CD4-positive, alpha-beta T cell (primary cell): ENCODE results near the gene COX6A1. TPM values are rescaled to one million over a fixed set of nuclear protein-coding genes. Genes with fewer than 3 reads are reported as not detected.

Source experiments
- ATAC-seq: fragments of 200-7000 bp; cut with Tn5 transposase; one replicate; pipeline ENCODE4 v1.10.0; 2022; ENCODE audit warnings: mild to moderate bottlenecking; ENCODE audit not compliant: poor library complexity
- CTCF ChIA-PET: fragments of 350-600 bp; sonication (Branson Sonifier 250); formaldehyde crosslinking; loops from one replicate; lab custom pipeline; 2021; ENCODE audit warnings: antibody characterized with exemption, inconsistent platforms; lab: Charles Lee
- POLR2A ChIA-PET: fragments of 350-600 bp; sonication (Branson Sonifier 250); formaldehyde crosslinking; loops from one replicate; lab custom pipeline; 2021; ENCODE audit warnings: antibody characterized with exemption, inconsistent platforms; lab: Charles Lee
- DNase-seq, 14 experiments: peaks; one replicate each; pipeline ENCODE4 v3.0.0-alpha.2; 2013 to 2020; ENCODE audit warnings: mixed read lengths in 2 of 14
- H3K27ac ChIP-seq, 2 donors: one replicate each; pipeline versions ENCODE4 v1.5.1 to v1.7.0; 2013; ENCODE audit warnings: low read length in 2 of 2, low read depth in 1 of 2, mild to moderate bottlenecking in 1 of 2
- H3K27me3 ChIP-seq, 2 experiments: 1 replicate in 1 of 2; 2 replicates in 1 of 2; pipeline versions ENCODE4 v1.6.1 to v1.7.0; 2013; ENCODE audit warnings: low read length in 2 of 2, control low read depth in 1 of 2, mild to moderate bottlenecking in 1 of 2, moderate library complexity in 1 of 2; ENCODE audit not compliant: insufficient read depth in 2 of 2, control insufficient read depth in 1 of 2
- H3K36me3 ChIP-seq: one replicate; pipeline ENCODE4 v1.6.1; 2013; ENCODE audit warnings: low read length, control low read depth; ENCODE audit not compliant: insufficient read depth
- H3K4me1 ChIP-seq: one replicate; pipeline ENCODE4 v1.6.1; 2013; ENCODE audit warnings: low read length, control low read depth; ENCODE audit not compliant: insufficient read depth
- H3K4me3 ChIP-seq: one replicate; pipeline ENCODE4 v1.5.1; 2013; ENCODE audit warnings: mild to moderate bottlenecking, low read length, moderate library complexity
- H3K9me3 ChIP-seq, 2 experiments: 1 replicate in 1 of 2; 2 replicates in 1 of 2; pipeline versions ENCODE4 v1.6.1 to v1.7.0; 2013; ENCODE audit warnings: low read length in 2 of 2, mild to moderate bottlenecking in 2 of 2, control low read depth in 1 of 2, moderate library complexity in 1 of 2; ENCODE audit not compliant: control insufficient read depth in 1 of 2, insufficient read depth in 1 of 2
- H3K27ac Mint-ChIP-seq: one replicate; pipeline ENCODE4 v1.8.0; 2020; ENCODE audit warnings: mixed read lengths
- H3K27me3 Mint-ChIP-seq: one replicate; pipeline ENCODE4 v1.8.0; 2021; ENCODE audit warnings: mixed read lengths
- H3K36me3 Mint-ChIP-seq: one replicate; pipeline ENCODE4 v1.8.0; 2021; ENCODE audit warnings: low read depth, mixed read lengths
- H3K4me1 Mint-ChIP-seq: one replicate; pipeline ENCODE4 v1.8.0; 2021; ENCODE audit warnings: low read depth, mixed read lengths
- H3K4me3 Mint-ChIP-seq: one replicate; pipeline ENCODE4 v1.8.0; 2020; ENCODE audit warnings: mild to moderate bottlenecking, mixed read lengths
- H3K9me3 Mint-ChIP-seq: one replicate; pipeline ENCODE4 v1.8.0; 2020; ENCODE audit warnings: mixed read lengths
- CTCF ChIP-seq: fragments of 200-600 bp; IDR thresholded peaks from one replicate; pipeline ENCODE4 v1.8.0; 2022; ENCODE audit warnings: antibody characterized with exemption, mild to moderate bottlenecking
- intact Hi-C, 2 experiments: fragments of 100-400 bp; cut with DNase I in 1 of 2; cut with micrococcal nuclease in 1 of 2; formaldehyde crosslinking; loops; one replicate each; pipeline versions ENCODE4 v1.15.1 to v1.9.0; 2023 to 2025; cut with DNase I, micrococcal nuclease
- total RNA-seq, 174 experiments: library from RNA in 2 of 174; stranded (reverse) in 2 of 174; gene quantifications; one replicate each; pipeline ENCODE4 v1.2.3 and lab custom pipeline; 2021 to 2026

COX6A1 gene
- total RNA-seq, 2 experiments from 2014 or later, result 112 to 116 TPM

GRCh38 chr12:120465756-120466155, 27.8 kb downstream of the COX6A1 start:
- H3K9me3 Mint-ChIP-seq, result no peaks in the 10 kb centered on the region
- peak overlapping the region; percentile 76 for H3K4me3 Mint-ChIP-seq
- Histone ChIP-seq H3K27me3 (no peaks in the 10 kb centered on the region), H3K4me1 (peaks cover 37% of the 10 kb centered on the region), H3K36me3 (peaks cover 63% of the 10 kb centered on the region), H3K9me3 (no peaks in the 10 kb centered on the region), H3K4me3 (no peak overlapping the region), H3K27ac (no peak overlapping the region)
- intact Hi-C loops, result loop anchor here (1.0 to 10.0 kb wide), 4 partner anchors 109 to 271 kb away; partner anchors contain the start of genes GCN1 (in 1 of the 2) and UNC119B (in 1 of the 2)
- peaks cover 42% of the 10 kb centered on the region for H3K4me1 Mint-ChIP-seq
- peak overlapping the region; percentile 33 for H3K27ac Mint-ChIP-seq
- no peak for TF ChIP-seq CTCF
- DNase-seq (no peak), ATAC-seq (no peak)
- no peaks in the 10 kb centered on the region for H3K27me3 Mint-ChIP-seq
- CTCF ChIA-PET, result interaction anchor here (1.3 to 2.5 kb wide), 2 partner anchors 25 to 36 kb away, joined by 5 to 15 read pairs; no protein-coding TSS in a partner anchor
- POLR2A ChIA-PET, result interaction anchor here (1.1 kb wide), 1 partner anchor 21 kb away, joined by 3 read pairs; no protein-coding TSS in a partner anchor
- peaks cover 76% of the 10 kb centered on the region for H3K36me3 Mint-ChIP-seq

- Histone ChIP-seq H3K9me3 (no peaks in the 10 kb centered on the region), H3K4me3 (no peak overlapping the region), H3K27ac (no peak overlapping the region), H3K36me3 (peaks cover 54% of the 10 kb centered on the region), H3K27me3 (no peaks in the 10 kb centered on the region), H3K4me1 (peaks cover 39% of the 10 kb centered on the region)
- ChIA-PET CTCF (interaction anchor here (0.6 to 2.5 kb wide), 13 partner anchors 9 to 164 kb away, joined by 3 to 15 read pairs (median 3); partner anchors contain the start of genes DYNLL1, GATC, SIRT4 and TRIAP1), POLR2A (interaction anchor here (0.9 to 4.3 kb wide), 4 partner anchors 13 to 69 kb away, joined by 3 to 27 read pairs (median 4); partner anchors contain the start of gene DYNLL1)
- H3K27ac Mint-ChIP-seq, result peak overlapping the region; percentile 33
- intact Hi-C loops, result loop anchor here (1.0 to 10.0 kb wide), 4 partner anchors 110 to 272 kb away; partner anchors contain the start of genes GCN1 (in 1 of the 2) and UNC119B (in 1 of the 2)
- H3K9me3 Mint-ChIP-seq, result no peaks in the 10 kb centered on the region
- peak; percentile 57 for TF ChIP-seq CTCF
- H3K27me3 Mint-ChIP-seq, result no peaks in the 10 kb centered on the region
- peak in 12 of 14 experiments; percentile 15 to 75 (median 44) for DNase-seq
- H3K4me3 Mint-ChIP-seq, result peak overlapping the region; percentile 60
- peaks cover 42% of the 10 kb centered on the region for H3K4me1 Mint-ChIP-seq
- peaks cover 68% of the 10 kb centered on the region for H3K36me3 Mint-ChIP-seq
- ATAC-seq, result no peak
These were observed 28.8 kb downstream of the COX6A1 start for GRCh38 chr12:120466560-120467315.

GRCh38 chr12:120467439-120467838, 29.5 kb downstream of the COX6A1 start:
- peaks cover 39% of the 10 kb centered on the region for H3K4me1 ChIP-seq
- ATAC-seq, result no peak
- ChIA-PET POLR2A (interaction anchor here (4.3 kb wide), 1 partner anchor 28 kb away, joined by 27 read pairs; the partner anchor contains the start of gene DYNLL1), CTCF (interaction anchor here (0.8 to 2.7 kb wide), 5 partner anchors 9 to 29 kb away, joined by 3 to 15 read pairs (median 7); partner anchors contain the start of genes COX6A1, GATC and TRIAP1)
- no peak for TF ChIP-seq CTCF
- H3K27me3 ChIP-seq, result no peaks in the 10 kb centered on the region
- no peaks in the 10 kb centered on the region for H3K9me3 ChIP-seq
- no peak overlapping the region for H3K27ac ChIP-seq
- Mint-ChIP-seq H3K27ac (peak overlapping the region; percentile 87), H3K9me3 (no peaks in the 10 kb centered on the region), H3K27me3 (no peaks in the 10 kb centered on the region), H3K36me3 (peaks cover 60% of the 10 kb centered on the region), H3K4me3 (peak overlapping the region; percentile 90), H3K4me1 (peaks cover 42% of the 10 kb centered on the region)
- intact Hi-C loops, result loop anchor here in 1 of 2 experiments (2.0 to 10.0 kb wide), 3 partner anchors 111 to 273 kb away; partner anchors contain the start of genes GCN1 and UNC119B
- DNase-seq, result no peak
- H3K4me3 ChIP-seq, result no peak overlapping the region
- peaks cover 47% of the 10 kb centered on the region for H3K36me3 ChIP-seq
